SKM-1 treated with dmso at 0.1 percent for 144 hours (cell line): ENCODE results near the gene RNF146.
A peak's percentile ranks its signal among the peaks of the same experiment; 100 is the strongest.
"Not testable (repeated sequence)": the region's sequence is repeated elsewhere in the genome, so short reads cannot be mapped to it uniquely, and the experiment has no call there.

ENCODE experiments used
- DNase-seq: peaks from one replicate; lab custom pipeline; 2025; ENCODE audit not compliant: unreplicated experiment; lab: John Stamatoyannopoulos, UW

Gene RNF146

GRCh38 chr6:127279815-127280214 is 13.2 kb downstream of the RNF146 start:
- no peak for DNase-seq

- no peak for DNase-seq
These were observed 15.5 kb downstream of the RNF146 start for GRCh38 chr6:127282184-127282583.

DNA sequence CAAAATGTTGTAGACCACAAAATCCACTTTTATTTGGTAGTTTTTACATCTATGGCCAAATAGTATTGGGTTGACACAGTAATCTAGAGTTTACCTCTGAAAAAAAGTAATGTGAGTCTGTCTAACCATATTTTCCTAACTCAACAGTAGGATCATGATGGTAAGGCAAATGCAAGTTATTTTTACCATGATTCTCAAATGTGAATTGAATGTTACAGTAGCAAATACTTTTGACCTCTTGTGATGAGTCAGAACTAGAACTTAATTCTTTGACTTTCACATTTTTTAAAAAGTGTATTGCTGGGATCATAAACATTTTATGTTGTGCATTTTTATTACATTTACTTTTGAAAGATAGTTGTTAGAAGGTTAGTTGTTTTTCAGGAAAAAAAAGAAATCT is 22.0 kb downstream of the RNF146 start:
- DNase-seq = no peak

DNA sequence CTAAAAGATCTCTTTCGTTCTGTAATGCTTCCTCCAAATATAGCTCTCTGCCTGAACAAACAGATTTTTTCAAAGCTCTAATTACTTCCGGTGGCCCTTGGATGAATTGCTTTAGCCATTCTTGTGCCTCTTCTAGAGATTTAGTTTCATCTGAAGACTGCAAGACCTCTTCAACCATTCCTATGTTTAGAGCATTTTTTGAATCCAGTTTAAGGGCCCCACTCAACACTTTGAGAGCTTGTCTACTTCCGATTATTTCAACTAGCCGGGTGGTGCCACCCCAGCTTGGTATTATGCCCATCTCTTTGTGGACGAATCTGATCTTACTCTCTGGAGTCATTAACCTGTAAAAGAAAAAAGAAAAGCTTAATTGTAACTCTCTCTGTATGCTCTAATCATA is 23.3 kb downstream of the RNF146 start:
- no peak for DNase-seq

DNA sequence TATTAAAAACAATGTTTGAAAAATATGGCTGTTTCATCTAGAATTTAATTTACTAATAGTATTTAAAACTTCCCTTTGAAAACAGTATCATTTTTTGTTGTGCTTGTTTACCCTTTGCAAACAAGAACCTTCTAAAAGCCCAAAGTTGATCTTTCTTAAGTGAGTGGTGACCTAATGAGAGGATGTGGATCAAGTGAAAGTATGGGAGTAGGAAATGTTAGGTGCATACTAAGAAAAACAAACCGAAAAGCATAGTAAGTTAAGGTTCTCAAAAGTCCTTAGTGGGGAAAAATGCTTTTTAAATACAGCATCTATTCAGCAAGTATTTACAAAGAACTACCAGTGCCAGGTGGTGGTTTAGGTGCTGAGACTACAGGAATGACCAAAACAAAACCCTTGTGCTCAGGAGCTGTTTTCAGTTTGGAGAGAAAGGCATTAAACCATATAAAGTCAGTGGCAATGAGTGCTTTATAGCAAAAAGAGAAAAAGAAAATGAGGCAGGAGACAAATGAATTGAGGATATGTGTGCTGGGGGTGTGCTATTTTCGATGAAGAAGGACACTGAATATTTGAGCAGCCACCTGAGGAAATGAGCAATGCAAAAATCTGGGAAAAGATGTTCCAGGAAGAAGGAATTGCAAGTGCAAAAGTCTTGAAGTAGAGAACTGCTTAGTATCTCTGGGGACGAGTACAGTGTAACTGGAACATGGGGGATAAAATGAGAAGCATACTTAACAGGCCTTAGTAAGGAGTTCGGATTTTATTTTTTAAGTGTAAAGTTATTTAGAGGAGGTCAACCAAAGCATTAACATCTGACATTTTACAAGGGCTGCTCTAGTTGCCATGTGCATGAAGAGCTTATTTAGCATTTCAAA is 24.0 kb downstream of the RNF146 start:
- DNase-seq = no peak

DNA sequence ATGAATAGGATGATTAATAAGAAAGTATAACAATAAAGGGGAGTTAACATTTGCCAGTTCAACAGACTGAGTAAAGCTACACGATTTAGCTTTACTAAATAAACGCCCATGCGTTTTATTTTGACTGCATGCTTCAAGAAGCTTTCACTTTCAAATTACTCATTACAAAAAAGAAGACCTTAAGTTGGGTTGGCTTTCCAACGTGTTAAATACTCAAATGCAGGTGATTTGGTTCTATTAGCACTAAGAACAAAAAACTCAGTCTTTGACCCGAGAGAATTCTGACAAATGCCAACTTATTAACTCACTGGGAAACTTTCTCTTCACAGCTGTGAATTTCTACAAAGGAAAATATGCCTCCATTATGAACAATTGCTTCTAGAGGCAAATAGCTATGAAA is 24.8 kb downstream of the RNF146 start:
- DNase-seq = no peak

DNA sequence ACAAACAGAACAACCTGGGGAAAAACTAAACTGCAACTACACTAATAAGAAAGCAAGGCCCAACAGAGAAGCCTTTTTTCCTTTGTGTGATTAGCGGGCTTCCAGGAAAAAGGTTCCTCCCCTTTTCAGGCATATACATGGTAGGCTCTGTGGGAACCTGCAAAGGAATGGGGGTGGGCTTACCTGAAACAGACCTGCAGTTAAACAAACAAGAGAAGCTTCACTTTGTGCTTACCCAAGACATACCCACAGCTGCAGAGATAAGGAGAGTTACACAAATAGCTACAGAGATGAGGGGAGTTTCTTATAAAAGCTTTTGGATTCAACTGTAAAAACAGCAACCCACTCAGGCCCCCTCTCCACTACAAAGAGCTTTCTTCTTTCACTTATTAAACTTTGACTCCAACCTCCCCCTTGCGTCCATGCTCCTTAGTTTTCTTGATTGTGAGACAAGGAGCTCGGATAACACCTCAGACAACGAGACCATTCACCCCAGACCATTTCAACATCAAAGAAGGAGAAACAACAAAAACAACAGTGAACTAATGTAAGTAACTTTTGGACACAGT is 30.9 kb downstream of the RNF146 start:
- no peak for DNase-seq

- no peak for DNase-seq
These were observed 31.8 kb downstream of the RNF146 start for GRCh38 chr6:127298475-127298874.

GRCh38 chr6:127299522-127300240 is 33.0 kb downstream of the RNF146 start:
- no peak for DNase-seq

DNA sequence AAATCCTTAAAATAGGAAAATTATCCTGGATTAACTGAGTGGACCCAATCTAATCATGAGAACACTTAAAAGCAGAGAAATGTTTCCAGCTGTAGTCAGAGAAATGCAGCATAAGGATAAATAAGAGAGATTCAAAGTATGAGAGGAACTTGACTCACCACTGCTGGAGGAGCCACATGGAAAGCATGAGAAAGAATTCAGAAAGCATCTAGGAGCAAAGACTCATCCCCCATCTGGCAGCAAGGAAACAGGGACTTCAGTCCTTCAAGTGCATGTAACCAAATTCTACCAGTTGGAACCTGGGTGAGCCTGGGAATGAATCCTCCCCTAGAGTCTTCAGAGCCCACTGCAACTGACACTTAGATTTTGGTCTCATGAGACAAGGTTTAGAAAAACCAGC is 33.7 kb downstream of the RNF146 start:
- DNase-seq = no peak

DNA sequence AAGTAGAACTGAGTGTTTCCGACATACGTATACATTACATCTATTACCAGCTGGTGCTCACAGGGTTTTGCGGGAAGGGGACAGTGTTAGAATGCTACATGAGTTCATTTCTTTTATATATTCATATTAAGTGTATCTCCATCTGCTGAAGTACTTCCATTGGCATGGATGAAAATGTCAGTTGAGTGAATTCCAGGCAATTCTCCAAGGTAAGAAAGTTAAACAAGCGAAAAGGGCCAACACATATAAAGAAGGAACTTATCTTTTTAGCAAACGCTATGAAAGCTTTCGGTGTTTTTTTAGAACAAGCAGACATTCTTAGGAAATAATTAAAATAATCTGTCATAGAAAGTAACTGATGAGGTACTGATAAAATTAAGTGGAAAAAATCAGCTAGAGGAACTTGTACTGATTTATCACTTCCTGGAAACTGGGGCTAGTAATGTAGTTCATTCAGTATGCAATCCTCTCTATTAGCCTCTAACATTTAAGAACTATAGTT is 34.6 kb downstream of the RNF146 start:
- DNase-seq = no peak

- peak; percentile 4 for DNase-seq
These were observed 36.3 kb downstream of the RNF146 start for GRCh38 chr6:127302728-127303660.

GRCh38 chr6:127303917-127304316 is 37.3 kb downstream of the RNF146 start:
- DNase-seq = no peak

- DNase-seq = no peak
These were observed 39.1 kb downstream of the RNF146 start for GRCh38 chr6:127305741-127306140.

DNA sequence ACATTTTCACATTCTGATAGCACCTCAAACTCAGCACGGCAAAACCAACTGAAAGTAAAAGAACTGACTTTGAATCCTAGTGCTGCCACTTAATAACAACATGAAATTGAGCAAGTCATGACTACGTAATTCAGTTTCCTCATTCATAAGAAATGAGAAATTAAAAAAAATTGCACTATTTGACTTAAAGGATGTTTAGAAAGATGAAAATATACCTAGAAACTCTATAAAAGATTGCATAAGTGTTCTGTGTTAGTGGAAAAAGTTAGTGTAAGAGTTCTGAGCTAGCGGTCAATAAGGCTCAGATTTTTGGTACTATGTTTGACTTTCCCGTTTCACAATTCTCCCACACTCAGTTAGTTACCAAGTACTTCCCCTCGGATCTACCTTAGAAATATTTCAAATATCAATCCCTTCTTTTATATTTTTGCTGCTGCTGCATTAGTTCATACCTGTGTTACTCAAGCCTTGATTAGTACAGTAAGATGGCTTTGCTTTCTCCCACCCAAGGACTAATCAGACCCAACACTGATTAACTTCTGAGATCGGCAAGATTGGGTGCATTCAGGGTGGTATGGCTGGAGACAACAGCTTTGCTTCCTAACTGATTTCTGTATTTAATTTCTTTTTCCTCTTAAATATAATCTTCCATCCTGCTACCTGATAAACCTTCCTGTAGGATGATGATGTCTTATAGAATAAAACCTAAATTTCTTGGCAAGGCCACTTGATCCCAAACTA is 50.9 kb downstream of the RNF146 start:
- no peak for DNase-seq

DNA sequence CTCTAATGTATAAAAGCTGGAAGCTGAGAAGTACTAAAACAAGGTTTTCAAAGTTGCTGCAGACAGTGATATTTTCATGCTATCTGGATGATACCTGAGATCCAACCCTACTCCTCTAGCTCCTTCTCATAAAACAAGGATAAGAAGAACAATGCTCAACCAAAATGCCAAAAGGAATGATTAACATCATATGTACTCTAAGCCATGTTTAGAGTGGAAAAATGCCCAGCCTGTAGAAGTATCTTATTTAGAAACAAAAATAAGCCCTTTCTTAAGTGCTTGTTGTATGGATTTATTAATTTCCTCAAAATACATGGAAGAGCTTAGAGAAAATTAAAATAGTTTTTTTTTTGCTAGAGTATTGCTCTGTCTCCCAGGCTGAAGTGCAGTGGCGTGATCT is 53.0 kb downstream of the RNF146 start:
- DNase-seq = no peak

DNA sequence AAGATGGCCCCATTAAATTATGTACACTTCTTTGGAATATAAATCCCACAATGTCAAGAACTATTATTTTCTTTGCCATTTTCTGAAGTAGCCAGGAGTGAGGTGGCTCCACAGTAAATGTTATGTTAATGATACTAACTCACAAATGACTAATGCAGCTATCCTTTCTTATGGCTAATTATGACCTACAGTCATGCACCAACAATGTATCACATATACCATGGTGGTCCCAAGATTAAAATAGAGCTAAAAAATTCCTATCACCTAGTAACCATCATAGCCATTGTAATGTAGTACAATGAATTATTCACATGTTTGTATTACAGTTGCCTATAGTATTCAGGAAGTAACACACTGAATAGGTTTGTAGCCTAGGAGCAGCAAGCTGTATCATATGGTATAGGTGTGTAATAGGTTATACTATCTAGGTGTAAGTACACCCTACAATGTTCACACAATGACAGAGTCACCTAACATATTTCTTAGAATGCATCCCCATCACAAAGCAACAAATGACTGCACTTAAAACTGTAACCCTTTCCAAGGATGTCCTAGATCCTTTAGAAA is 61.5 kb downstream of the RNF146 start:
- no peak for DNase-seq

- DNase-seq = not testable (repeated sequence)
These were observed 64.6 kb downstream of the RNF146 start for GRCh38 chr6:127331256-127331655.

DNA sequence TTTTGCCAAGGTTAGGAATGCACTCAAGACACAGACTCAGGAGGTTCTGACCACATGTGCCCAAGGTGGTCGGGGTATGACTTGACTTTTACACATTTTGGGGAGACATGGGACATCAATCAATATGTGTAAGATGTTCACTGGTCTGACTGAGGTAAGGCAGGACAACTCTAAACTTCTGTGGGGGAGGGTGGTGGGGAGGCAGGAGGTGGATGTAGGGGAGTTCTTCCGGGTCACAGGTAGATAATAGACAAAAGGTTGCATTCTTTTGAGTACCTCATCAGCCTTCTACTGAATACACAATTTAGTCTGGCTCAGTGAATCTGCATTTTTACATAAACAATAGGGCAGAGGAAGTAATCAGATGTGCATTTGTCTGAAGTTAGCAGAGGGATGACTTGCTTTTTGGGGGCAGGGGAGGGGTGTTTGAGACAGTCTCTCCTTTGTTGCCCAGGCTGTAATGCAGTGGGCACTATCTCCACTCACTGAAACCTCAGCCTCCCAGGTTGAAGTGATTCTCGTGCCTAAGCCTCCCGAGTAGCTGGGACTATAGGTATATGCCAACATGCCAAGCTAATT is 65.8 kb downstream of the RNF146 start:
- DNase-seq = no peak
